Measurements from ENCODE around the gene KRTAP10-2. TPM values are rescaled to one million over a fixed set of nuclear protein-coding genes. Genes with fewer than 3 reads are reported as not detected.

Gene KRTAP10-2
- polyA plus RNA-seq, 2 donors: not detected

DNA sequence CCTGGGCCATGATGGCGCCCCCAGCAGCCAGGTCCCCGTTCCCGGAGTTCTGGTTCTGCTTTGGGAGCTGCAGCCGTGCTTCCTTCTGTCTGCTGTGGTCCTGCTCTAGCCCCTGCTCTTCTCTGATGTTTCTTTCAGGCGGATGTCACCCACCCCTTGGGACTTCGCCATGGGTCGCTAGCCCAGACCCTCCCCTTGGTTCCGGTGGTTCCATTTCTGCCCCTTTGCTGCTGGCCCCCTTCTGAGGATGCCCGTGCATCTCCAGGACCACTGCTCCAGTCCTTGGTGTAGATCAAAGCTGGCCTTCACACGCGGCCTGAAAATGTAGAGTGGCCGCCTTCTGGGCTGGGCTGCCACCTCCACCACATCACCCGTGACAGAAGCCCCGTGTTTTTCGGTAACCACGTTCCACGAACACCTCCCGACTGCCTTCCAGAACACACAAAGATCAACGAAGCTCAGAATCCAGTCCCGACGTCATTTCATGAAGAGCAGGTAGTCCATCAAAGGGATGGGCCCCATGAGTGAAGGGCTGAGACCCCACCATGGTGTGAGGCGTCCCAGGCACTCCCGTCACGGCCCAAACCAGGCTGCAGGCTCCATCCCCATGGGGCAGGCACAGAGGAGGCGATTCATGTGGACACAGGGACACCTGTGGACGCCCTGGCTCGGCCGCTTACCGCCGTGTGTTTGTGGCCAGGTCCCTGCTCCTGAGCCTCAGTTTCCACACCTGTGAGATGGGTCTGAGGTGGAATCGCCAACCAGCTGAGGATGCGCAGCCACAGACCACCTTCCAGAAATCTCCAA, 35.7 kb downstream of the KRTAP10-2 start:
- H3K4me3 ChIP-seq (ENCODE audit: low read depth in 1 of 2, low read length in 2 of 2): no peak overlapping the region
- no peaks in the 10 kb centered on the region for H3K36me3 ChIP-seq (ENCODE audit: control insufficient read depth in 2 of 2, insufficient read depth in 2 of 2, low read length in 1 of 2)
- WGBS, 2 donors: 87 to 89% methylated on average over 32 of the region's 32 CpGs
- H3K27ac ChIP-seq (ENCODE audit: low read depth in 2 of 2, low read length in 1 of 2): no peak overlapping the region
- no peaks in the 10 kb centered on the region for H3K27me3 ChIP-seq (ENCODE audit: control insufficient read depth in 1 of 2, insufficient read depth in 2 of 2, low read length in 2 of 2)
- peaks cover 0 to 5% of the 10 kb centered on the region in 2 donors for H3K4me1 ChIP-seq (ENCODE audit: control insufficient read depth in 2 of 2, insufficient read depth in 2 of 2, low read length in 1 of 2)
- H3K9me3 ChIP-seq (ENCODE audit: control insufficient read depth in 2 of 2, insufficient read depth in 1 of 2, low read depth in 1 of 2, low read length in 1 of 2): peaks cover 0 to 4% of the 10 kb centered on the region in 2 donors

DNA sequence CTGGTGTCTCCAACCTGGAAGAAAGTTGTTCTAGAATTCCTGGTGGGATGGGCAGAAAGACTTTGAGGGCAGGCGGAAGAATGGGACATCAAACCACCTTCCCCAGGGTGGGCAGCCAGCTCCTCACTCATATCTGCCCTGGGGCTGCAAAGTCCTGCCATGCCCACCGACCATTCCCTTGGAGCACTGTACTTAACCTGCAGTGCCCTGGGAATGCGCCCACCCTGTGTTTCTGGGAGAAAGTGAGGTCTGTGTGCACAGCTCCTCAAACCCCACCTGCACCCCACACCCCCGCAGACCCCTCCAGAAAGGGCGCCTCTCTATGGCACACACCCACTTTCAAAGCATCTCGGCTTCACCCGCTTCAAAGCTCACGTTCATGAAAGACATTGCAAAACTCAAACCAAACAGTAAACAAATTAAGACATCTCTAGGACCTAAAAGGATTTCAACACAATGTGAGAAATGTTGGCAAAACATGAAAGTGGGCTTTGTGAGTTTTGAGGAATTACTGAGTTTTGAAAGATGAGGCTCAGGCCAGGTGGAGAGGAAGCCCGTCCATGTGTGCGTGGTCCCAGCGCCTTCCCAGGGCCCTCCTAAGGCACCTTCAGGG, 36.5 kb downstream of the KRTAP10-2 start:
- no peak overlapping the region for H3K4me3 ChIP-seq (ENCODE audit: low read depth in 1 of 2, low read length in 2 of 2)
- H3K27me3 ChIP-seq (ENCODE audit: control insufficient read depth in 1 of 2, insufficient read depth in 2 of 2, low read length in 2 of 2): no peaks in the 10 kb centered on the region
- H3K36me3 ChIP-seq (ENCODE audit: control insufficient read depth in 2 of 2, insufficient read depth in 2 of 2, low read length in 1 of 2): no peaks in the 10 kb centered on the region
- H3K4me1 ChIP-seq (ENCODE audit: control insufficient read depth in 2 of 2, insufficient read depth in 2 of 2, low read length in 1 of 2): peaks cover 0 to 7% of the 10 kb centered on the region in 2 donors
- no peak overlapping the region for H3K27ac ChIP-seq (ENCODE audit: low read depth in 2 of 2, low read length in 1 of 2)
- peaks cover 0 to 4% of the 10 kb centered on the region in 2 donors for H3K9me3 ChIP-seq (ENCODE audit: control insufficient read depth in 2 of 2, insufficient read depth in 1 of 2, low read depth in 1 of 2, low read length in 1 of 2)
- 54 to 65% methylated on average over 11 of the region's 11 CpGs for WGBS, 2 donors

DNA sequence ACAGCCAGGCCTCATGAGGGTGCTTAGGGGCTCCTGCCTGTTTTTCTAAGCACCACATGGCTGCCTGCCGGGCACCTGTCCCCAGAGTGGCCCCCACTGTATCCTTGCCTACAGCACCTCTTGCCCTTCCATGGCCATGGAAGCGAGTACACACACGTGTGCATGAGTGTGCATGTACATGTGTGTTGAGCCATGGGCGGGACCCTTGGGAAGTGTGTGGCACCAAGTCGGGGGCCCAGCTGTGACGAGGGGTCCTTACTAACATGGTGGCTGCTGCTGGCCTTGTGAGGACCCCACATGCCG, 37.1 kb downstream of the KRTAP10-2 start:
- H3K4me1 ChIP-seq (ENCODE audit: control insufficient read depth in 2 of 2, insufficient read depth in 2 of 2, low read length in 1 of 2): peaks cover 0 to 7% of the 10 kb centered on the region in 2 donors
- no peak overlapping the region for H3K27ac ChIP-seq (ENCODE audit: low read depth in 2 of 2, low read length in 1 of 2)
- no peaks in the 10 kb centered on the region for H3K27me3 ChIP-seq (ENCODE audit: control insufficient read depth in 1 of 2, insufficient read depth in 2 of 2, low read length in 2 of 2)
- H3K36me3 ChIP-seq (ENCODE audit: control insufficient read depth in 2 of 2, insufficient read depth in 2 of 2, low read length in 1 of 2): no peaks in the 10 kb centered on the region
- peaks cover 0 to 4% of the 10 kb centered on the region in 2 donors for H3K9me3 ChIP-seq (ENCODE audit: control insufficient read depth in 2 of 2, insufficient read depth in 1 of 2, low read depth in 1 of 2, low read length in 1 of 2)
- H3K4me3 ChIP-seq (ENCODE audit: low read depth in 1 of 2, low read length in 2 of 2): no peak overlapping the region
- WGBS, 2 donors: 86 to 92% methylated on average over 7 of the region's 7 CpGs

DNA sequence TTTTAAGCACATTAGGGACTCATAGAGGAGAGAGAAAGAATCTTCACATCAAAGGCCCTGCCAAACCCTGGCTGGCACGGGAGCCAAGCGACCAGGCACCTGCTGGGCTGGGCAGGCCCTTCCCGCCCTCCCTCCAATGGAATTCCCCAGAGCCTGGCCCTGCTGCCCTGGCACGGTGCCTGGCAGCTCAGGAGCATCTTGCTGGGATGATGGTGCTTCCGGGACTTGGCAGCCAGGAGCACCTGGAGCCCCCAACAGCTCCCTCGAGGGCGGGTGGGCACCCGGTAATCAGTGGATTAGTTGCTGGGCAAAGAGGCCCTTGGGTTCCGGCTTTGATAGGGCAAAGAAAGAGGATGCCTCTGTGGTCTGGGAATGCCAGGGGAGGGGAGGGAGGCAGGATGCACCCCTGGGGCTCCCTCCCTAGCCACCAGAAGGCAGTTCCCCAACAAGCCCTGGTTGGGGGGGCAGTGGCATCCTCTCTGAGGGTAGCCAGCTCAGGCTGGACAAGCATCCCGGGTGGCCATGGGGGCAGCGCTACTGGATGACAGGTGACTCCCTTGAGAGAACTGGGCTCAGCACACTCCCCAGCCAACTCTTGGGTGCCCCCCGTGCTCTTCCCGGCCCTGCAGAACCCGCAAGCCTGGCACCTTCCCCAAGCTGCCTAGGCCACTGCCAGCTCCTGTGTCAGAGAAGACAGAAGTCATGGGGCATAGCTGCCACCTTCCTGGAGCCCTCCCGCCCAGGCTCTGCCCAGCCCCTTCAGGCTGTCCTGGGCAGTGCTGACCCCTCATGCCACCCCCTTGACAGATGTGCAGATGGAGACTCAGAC, 37.7 kb downstream of the KRTAP10-2 start:
- Histone ChIP-seq H3K4me3 (ENCODE audit: low read depth in 1 of 2, low read length in 2 of 2) (no peak overlapping the region), H3K36me3 (ENCODE audit: control insufficient read depth in 2 of 2, insufficient read depth in 2 of 2, low read length in 1 of 2) (no peaks in the 10 kb centered on the region), H3K27ac (ENCODE audit: low read depth in 2 of 2, low read length in 1 of 2) (no peak overlapping the region), H3K9me3 (ENCODE audit: control insufficient read depth in 2 of 2, insufficient read depth in 1 of 2, low read depth in 1 of 2, low read length in 1 of 2) (peaks cover 0 to 4% of the 10 kb centered on the region in 2 donors), H3K4me1 (ENCODE audit: control insufficient read depth in 2 of 2, insufficient read depth in 2 of 2, low read length in 1 of 2) (peaks cover 0 to 7% of the 10 kb centered on the region in 2 donors), H3K27me3 (ENCODE audit: control insufficient read depth in 1 of 2, insufficient read depth in 2 of 2, low read length in 2 of 2) (no peaks in the 10 kb centered on the region)
- 57 to 63% methylated on average over 13 to 15 of the region's 15 CpGs for WGBS, 2 donors

DNA sequence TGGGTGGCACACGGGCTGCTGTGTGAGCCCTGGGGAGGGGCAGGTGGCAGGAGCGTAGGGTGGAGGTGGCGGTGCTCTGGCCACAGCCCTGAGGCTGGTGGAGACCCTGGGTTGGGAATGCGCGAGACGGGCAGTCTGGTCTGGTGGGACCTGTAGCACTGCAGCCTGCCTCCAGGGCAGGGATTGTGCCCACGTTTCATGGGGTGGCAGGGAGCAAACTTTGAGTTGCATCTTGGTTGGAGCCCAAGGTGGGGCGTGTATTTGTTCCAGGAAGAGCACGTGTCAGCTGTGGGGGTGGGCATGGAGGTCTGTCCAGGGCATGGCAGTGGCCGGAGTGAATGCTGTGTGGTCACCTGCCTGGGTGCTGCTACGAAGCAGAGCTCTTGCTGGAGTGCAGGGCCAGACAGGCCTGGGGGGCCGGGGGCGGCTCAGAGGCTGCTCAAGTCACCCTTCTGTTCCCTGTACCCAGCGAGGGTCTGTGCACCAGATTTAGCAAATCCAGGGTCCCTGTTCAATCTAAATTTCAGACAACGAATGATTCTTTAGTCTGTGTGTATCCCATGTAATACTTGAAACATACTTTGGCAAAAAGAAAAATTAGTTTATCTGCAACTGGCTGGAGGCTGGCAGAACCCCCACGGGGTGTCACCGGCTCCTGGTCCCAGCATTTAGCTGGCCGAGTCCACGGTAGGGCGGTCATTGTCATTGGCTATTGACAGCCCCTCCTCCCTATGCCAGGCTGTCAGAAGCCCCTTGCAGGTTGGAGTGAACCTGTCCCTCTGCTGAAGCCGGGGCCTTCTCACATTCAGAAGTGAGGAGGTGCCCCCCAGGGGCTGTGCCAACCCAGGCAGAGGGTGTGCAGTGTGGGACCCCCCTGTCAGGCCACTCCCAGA, 38.6 kb downstream of the KRTAP10-2 start:
- 64 to 66% methylated on average over 21 of the region's 21 CpGs for WGBS, 2 donors
- peaks cover 0 to 4% of the 10 kb centered on the region in 2 donors for H3K9me3 ChIP-seq (ENCODE audit: control insufficient read depth in 2 of 2, insufficient read depth in 1 of 2, low read depth in 1 of 2, low read length in 1 of 2)
- H3K4me3 ChIP-seq (ENCODE audit: low read depth in 1 of 2, low read length in 2 of 2): no peak overlapping the region
- H3K36me3 ChIP-seq (ENCODE audit: control insufficient read depth in 2 of 2, insufficient read depth in 2 of 2, low read length in 1 of 2): no peaks in the 10 kb centered on the region
- peaks cover 0 to 7% of the 10 kb centered on the region in 2 donors for H3K4me1 ChIP-seq (ENCODE audit: control insufficient read depth in 2 of 2, insufficient read depth in 2 of 2, low read length in 1 of 2)
- H3K27me3 ChIP-seq (ENCODE audit: control insufficient read depth in 1 of 2, insufficient read depth in 2 of 2, low read length in 2 of 2): no peaks in the 10 kb centered on the region
- no peak overlapping the region for H3K27ac ChIP-seq (ENCODE audit: low read depth in 2 of 2, low read length in 1 of 2)

DNA sequence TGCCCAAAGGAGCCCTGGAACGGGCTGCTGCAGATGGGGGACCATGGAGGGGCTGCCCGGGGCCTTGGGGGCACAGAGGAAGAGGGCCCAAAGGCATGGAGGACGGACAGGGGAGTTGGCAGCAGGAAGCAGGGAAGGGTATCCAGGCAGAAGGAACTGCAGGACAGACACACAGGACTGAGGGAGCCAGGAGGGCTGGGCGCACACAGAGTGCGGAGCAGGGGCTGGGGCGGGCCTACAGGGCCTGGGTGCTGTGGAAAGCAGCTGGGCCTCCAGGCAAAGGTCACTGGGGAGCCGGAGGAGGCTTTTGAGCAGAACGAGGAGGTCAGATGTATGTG, 39.4 kb downstream of the KRTAP10-2 start:
- H3K27ac ChIP-seq (ENCODE audit: low read depth in 2 of 2, low read length in 1 of 2): no peak overlapping the region
- 74 to 78% methylated on average over 8 of the region's 8 CpGs for WGBS, 2 donors
- H3K36me3 ChIP-seq (ENCODE audit: control insufficient read depth in 2 of 2, insufficient read depth in 2 of 2, low read length in 1 of 2): no peaks in the 10 kb centered on the region
- no peaks in the 10 kb centered on the region for H3K9me3 ChIP-seq (ENCODE audit: control insufficient read depth in 2 of 2, insufficient read depth in 1 of 2, low read depth in 1 of 2, low read length in 1 of 2)
- no peaks in the 10 kb centered on the region for H3K27me3 ChIP-seq (ENCODE audit: control insufficient read depth in 1 of 2, insufficient read depth in 2 of 2, low read length in 2 of 2)
- peaks cover 0 to 7% of the 10 kb centered on the region in 2 donors for H3K4me1 ChIP-seq (ENCODE audit: control insufficient read depth in 2 of 2, insufficient read depth in 2 of 2, low read length in 1 of 2)
- no peak overlapping the region for H3K4me3 ChIP-seq (ENCODE audit: low read depth in 1 of 2, low read length in 2 of 2)

DNA sequence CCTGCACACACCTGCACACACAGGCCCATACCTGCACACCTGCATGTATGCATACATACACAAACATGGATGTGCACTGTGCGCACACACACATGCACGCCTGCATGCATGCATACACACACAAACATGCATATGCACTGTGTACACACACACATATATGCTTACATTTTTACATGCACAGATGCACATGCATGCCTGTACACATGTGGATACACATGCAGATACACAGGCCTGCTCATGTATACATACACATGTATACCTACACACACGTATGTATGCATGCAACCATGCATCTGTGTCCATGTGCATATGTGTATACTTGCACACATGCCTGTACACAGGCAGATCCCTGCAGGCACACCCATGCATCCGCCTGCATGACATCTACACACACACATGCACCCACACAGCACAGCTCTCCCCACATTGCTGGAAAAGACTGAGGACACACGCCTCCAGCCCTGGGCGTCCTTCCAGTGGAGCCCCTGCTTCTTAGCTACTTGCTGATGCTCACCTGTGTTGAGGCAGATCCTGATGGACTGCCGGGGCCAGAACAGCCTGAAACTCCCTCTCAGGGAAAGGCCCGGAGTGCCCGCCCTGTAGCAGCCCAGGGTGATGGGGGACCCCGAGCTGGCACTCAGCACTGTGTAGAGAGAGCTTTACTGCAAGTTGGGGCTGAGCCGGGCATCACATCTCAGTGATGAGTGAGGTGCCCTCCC, 39.9 kb downstream of the KRTAP10-2 start:
- 71 to 76% methylated on average over 11 of the region's 11 CpGs for WGBS, 2 donors
- H3K36me3 ChIP-seq (ENCODE audit: control insufficient read depth in 2 of 2, insufficient read depth in 2 of 2, low read length in 1 of 2): no peaks in the 10 kb centered on the region
- no peak overlapping the region for H3K27ac ChIP-seq (ENCODE audit: low read depth in 2 of 2, low read length in 1 of 2)
- H3K4me1 ChIP-seq (ENCODE audit: control insufficient read depth in 2 of 2, insufficient read depth in 2 of 2, low read length in 1 of 2): peaks cover 0 to 7% of the 10 kb centered on the region in 2 donors
- H3K4me3 ChIP-seq (ENCODE audit: low read depth in 1 of 2, low read length in 2 of 2): no peak overlapping the region
- no peaks in the 10 kb centered on the region for H3K27me3 ChIP-seq (ENCODE audit: control insufficient read depth in 1 of 2, insufficient read depth in 2 of 2, low read length in 2 of 2)
- no peaks in the 10 kb centered on the region for H3K9me3 ChIP-seq (ENCODE audit: control insufficient read depth in 2 of 2, insufficient read depth in 1 of 2, low read depth in 1 of 2, low read length in 1 of 2)

DNA sequence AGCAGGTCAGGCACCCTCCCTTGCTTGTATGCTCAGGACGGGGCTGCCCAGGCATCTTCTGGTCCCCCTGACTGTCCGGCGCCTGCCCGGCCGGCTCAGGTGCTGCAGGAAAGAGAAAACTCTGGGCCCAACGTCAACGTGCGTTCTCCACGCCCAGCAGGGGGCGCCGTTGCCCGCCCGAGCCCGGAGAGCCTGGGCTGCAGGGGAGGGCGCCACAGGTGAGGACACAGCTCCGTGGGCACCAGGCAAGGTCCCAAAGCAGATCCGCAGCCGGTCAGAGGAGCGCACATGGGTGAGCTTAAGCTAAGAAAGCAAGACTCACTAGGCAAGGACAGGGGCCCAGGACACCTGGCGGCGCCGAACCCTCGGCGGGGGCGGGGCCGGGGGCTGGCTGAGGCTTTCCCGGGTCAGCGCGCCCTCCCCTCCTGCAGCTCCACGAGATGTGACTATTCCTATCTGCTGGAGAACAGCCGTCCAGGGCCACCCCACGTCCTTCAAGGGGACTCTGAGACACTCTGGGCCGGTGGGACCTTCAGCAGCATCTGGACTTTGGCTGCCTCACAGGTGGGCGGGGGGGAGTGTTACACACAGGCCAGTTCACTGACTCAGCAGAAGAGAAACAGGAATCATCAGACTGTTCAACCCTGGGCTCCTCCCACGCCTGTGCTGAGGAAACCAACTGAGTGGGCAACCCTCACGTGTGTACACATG, 40.6 kb downstream of the KRTAP10-2 start:
- no peak overlapping the region for H3K27ac ChIP-seq (ENCODE audit: low read depth in 2 of 2, low read length in 1 of 2)
- H3K9me3 ChIP-seq (ENCODE audit: control insufficient read depth in 2 of 2, insufficient read depth in 1 of 2, low read depth in 1 of 2, low read length in 1 of 2): no peaks in the 10 kb centered on the region
- H3K36me3 ChIP-seq (ENCODE audit: control insufficient read depth in 2 of 2, insufficient read depth in 2 of 2, low read length in 1 of 2): no peaks in the 10 kb centered on the region
- H3K27me3 ChIP-seq (ENCODE audit: control insufficient read depth in 1 of 2, insufficient read depth in 2 of 2, low read length in 2 of 2): no peaks in the 10 kb centered on the region
- no peak overlapping the region for H3K4me3 ChIP-seq (ENCODE audit: low read depth in 1 of 2, low read length in 2 of 2)
- 7 to 11% methylated on average over 35 to 36 of the region's 36 CpGs for WGBS, 2 donors
- peaks cover 0 to 7% of the 10 kb centered on the region in 2 donors for H3K4me1 ChIP-seq (ENCODE audit: control insufficient read depth in 2 of 2, insufficient read depth in 2 of 2, low read length in 1 of 2)
